Sigmoid colon (tissue), 7 donors: ENCODE results near the gene SPATS2L. TPM values are rescaled to one million over a fixed set of nuclear protein-coding genes. Genes with fewer than 3 reads are reported as not detected.

ENCODE experiments used
- DNase-seq: peaks from one replicate; pipeline ENCODE4 v3.0.0-alpha.2; 2019
- H3K27ac ChIP-seq, 4 donors: fragments of 200-600 bp; sonication (generic); one replicate each; pipeline ENCODE4 v1.5.1; 2016 to 2019; ENCODE audit warnings: mild to moderate bottlenecking in 1 of 4
- H3K27me3 ChIP-seq, 3 donors: fragments of 200-600 bp; sonication (generic); one replicate each; pipeline ENCODE4 v1.5.1; 2019; ENCODE audit warnings: mild to moderate bottlenecking in 1 of 3
- H3K36me3 ChIP-seq, 4 donors: fragments of 200-600 bp; sonication (generic); one replicate each; pipeline ENCODE4 v1.5.1; 2016 to 2019
- H3K4me1 ChIP-seq, 4 donors: fragments of 200-600 bp; sonication (generic); one replicate each; pipeline ENCODE4 v1.5.1; 2017 to 2019
- H3K4me3 ChIP-seq, 4 donors: fragments of 200-600 bp; sonication (generic); one replicate each; pipeline ENCODE4 v1.5.1; 2017 to 2019; ENCODE audit warnings: mild to moderate bottlenecking in 2 of 4, moderate library complexity in 1 of 4
- H3K9me3 ChIP-seq, 4 donors: fragments of 200-600 bp in 3 of 4; sonication (generic) in 3 of 4; one replicate each; pipeline versions ENCODE4 v1.5.1 to v1.6.1; 2013 to 2019
- CTCF ChIP-seq, 4 experiments: fragments of 450-650 bp in 3 of 4; fragments of 200-600 bp in 1 of 4; IDR thresholded peaks; one replicate each; pipeline ENCODE4 v1.5.1; 2016 to 2019; ENCODE audit warnings: antibody characterized with exemption in 4 of 4, mild to moderate bottlenecking in 3 of 4, moderate library complexity in 2 of 4
- EP300 ChIP-seq, 4 donors: sonication (generic); formaldehyde crosslinking; IDR thresholded peaks; one replicate each; pipeline ENCODE4 v1.6.1; 2017; ENCODE audit warnings: antibody characterized with exemption in 4 of 4
- POLR2A ChIP-seq, 2 donors: fragments of 450-650 bp; IDR thresholded peaks; one replicate each; pipeline ENCODE4 v1.6.1; 2016; ENCODE audit warnings: antibody characterized with exemption in 2 of 2, mild to moderate bottlenecking in 2 of 2, moderate library complexity in 2 of 2
- POLR2AphosphoS5 ChIP-seq, 4 donors: sonication (generic); formaldehyde crosslinking; IDR thresholded peaks; one replicate each; pipeline ENCODE4 v1.6.1; 2017; ENCODE audit warnings: antibody characterized with exemption in 4 of 4
- WGBS, 2 donors: extraction: QIAGEN DNeasy Blood & Tissue Kit; methylation state at CpG; one replicate each; pipeline ENCODE4 v1.1.7; 2013; 5-methylcytosine and 5-hydroxymethylcytosine counted together
- intact Hi-C: fragments of 100-400 bp; cut with DNase I; formaldehyde crosslinking; loops from one replicate; pipeline ENCODE4 v1.15.1; 2023
- polyA plus RNA-seq, 3 donors: library from polyadenylated mRNA; stranded (reverse); fragments of 200-250 nt; gene quantifications; one replicate each; pipeline ENCODE4 v1.2.3, GENCODE V29; 2013
- total RNA-seq, 4 donors: library from RNA; depleted of rRNA; stranded (reverse); fragments of >200 nt; gene quantifications; one replicate each; pipeline ENCODE4 v1.1.0, GENCODE V29; 2016
- donor health status: healthy with polysubstance abuse.
- donor health status: Bipolar disorder and iron deficiency.
- donor health status: healthy.

The SPATS2L gene
- total and polyA plus RNA-seq, 7 donors: 63.5 to 305 (median 104) TPM

- H3K36me3 ChIP-seq: peaks cover 0 to 76% (median 10%) of the 10 kb centered on the region in 4 donors
- H3K27ac ChIP-seq: no peak overlapping the region
- 95 to 98% methylated on average over 1 of the region's 1 CpG for WGBS, 2 donors
- intact Hi-C loops: no loop called here
- no peaks in the 10 kb centered on the region for H3K27me3 ChIP-seq
- no peak overlapping the region for H3K4me3 ChIP-seq
- no peak for DNase-seq
- H3K4me1 ChIP-seq: no peaks in the 10 kb centered on the region
- no peaks in the 10 kb centered on the region for H3K9me3 ChIP-seq
- TF ChIP-seq POLR2A (IDR thresholded peaks at IDR 0.05) (no peak), EP300 (IDR thresholded peaks at IDR 0.05) (no peak), POLR2AphosphoS5 (IDR thresholded peaks at IDR 0.05) (no peak), CTCF (IDR thresholded peaks at IDR 0.05) (no peak)
Observed at GRCh38 chr2:200421270-200421669, 114.8 kb downstream of the SPATS2L start.

GRCh38 chr2:200422071-200422470 lies 115.6 kb downstream of the SPATS2L start:
- H3K36me3 ChIP-seq: peaks cover 0 to 70% (median 10%) of the 10 kb centered on the region in 4 donors
- no peak for DNase-seq
- H3K9me3 ChIP-seq: no peaks in the 10 kb centered on the region
- TF ChIP-seq CTCF (IDR thresholded peaks at IDR 0.05) (no peak), POLR2A (IDR thresholded peaks at IDR 0.05) (no peak), POLR2AphosphoS5 (IDR thresholded peaks at IDR 0.05) (no peak), EP300 (IDR thresholded peaks at IDR 0.05) (no peak)
- no peaks in the 10 kb centered on the region for H3K27me3 ChIP-seq
- H3K4me1 ChIP-seq: no peaks in the 10 kb centered on the region
- no peak overlapping the region for H3K4me3 ChIP-seq
- no peak overlapping the region for H3K27ac ChIP-seq
- intact Hi-C loops: no loop called here
- WGBS, 2 donors: 94 to 100% methylated on average over 2 of the region's 2 CpGs

- no peak for TF ChIP-seq POLR2A (IDR thresholded peaks at IDR 0.05)
- TF ChIP-seq POLR2AphosphoS5 (IDR thresholded peaks at IDR 0.05): no peak
- no peak for TF ChIP-seq EP300 (IDR thresholded peaks at IDR 0.05)
- no peak for TF ChIP-seq CTCF (IDR thresholded peaks at IDR 0.05)
- no peak for DNase-seq
- intact Hi-C loops: no loop called here
- no peak overlapping the region for H3K27ac ChIP-seq
- no peak overlapping the region for H3K4me3 ChIP-seq
- peaks cover 0 to 68% (median 10%) of the 10 kb centered on the region in 4 donors for H3K36me3 ChIP-seq
- H3K27me3 ChIP-seq: no peaks in the 10 kb centered on the region
- H3K4me1 ChIP-seq: no peaks in the 10 kb centered on the region
- no peaks in the 10 kb centered on the region for H3K9me3 ChIP-seq
- WGBS, 2 donors: 87 to 92% methylated on average over 7 of the region's 7 CpGs
Observed at GRCh38 chr2:200422532-200423261, 116.2 kb downstream of the SPATS2L start.

- Histone ChIP-seq H3K4me1 (no peaks in the 10 kb centered on the region), H3K27me3 (no peaks in the 10 kb centered on the region), H3K36me3 (peaks cover 0 to 74% (median 10%) of the 10 kb centered on the region in 4 donors), H3K9me3 (no peaks in the 10 kb centered on the region), H3K4me3 (no peak overlapping the region), H3K27ac (no peak overlapping the region)
- 91 to 94% methylated on average over 2 of the region's 2 CpGs for WGBS, 2 donors
- no peak for TF ChIP-seq POLR2AphosphoS5 (IDR thresholded peaks at IDR 0.05)
- no peak for TF ChIP-seq POLR2A (IDR thresholded peaks at IDR 0.05)
- no peak for TF ChIP-seq EP300 (IDR thresholded peaks at IDR 0.05)
- TF ChIP-seq CTCF (IDR thresholded peaks at IDR 0.05): no peak
- DNase-seq: no peak
- intact Hi-C loops: no loop called here
Observed at GRCh38 chr2:200423541-200423940, 117.0 kb downstream of the SPATS2L start.
